Measurements from ENCODE around the gene PSAPL1.
"Not testable (repeated sequence)": the region's sequence is repeated elsewhere in the genome, so short reads cannot be mapped to it uniquely, and the experiment has no call there.

PSAPL1 gene

DNA sequence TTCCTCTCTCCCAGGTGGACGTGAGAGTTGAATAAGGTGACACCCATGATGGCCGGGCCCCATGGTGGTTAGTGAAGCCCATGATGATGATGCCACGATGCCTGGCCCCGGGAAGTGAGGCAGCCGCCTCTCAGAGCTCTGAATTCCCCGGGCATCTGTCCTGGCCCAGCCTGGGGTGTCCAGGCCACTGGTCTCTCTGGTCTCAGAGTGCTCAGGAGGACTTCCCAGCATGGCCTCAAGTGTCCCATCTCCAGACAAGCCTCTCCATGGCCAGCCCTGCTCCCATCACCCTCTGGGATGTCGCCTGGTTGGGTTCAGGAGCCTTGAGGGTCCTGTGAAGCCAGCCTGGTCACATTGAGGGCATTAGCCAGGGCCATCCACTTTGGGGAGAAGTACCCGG lies 24.7 kb upstream of the PSAPL1 start:
- DNase-seq (ENCODE audit: low read depth in 2 of 2): no peak

DNA sequence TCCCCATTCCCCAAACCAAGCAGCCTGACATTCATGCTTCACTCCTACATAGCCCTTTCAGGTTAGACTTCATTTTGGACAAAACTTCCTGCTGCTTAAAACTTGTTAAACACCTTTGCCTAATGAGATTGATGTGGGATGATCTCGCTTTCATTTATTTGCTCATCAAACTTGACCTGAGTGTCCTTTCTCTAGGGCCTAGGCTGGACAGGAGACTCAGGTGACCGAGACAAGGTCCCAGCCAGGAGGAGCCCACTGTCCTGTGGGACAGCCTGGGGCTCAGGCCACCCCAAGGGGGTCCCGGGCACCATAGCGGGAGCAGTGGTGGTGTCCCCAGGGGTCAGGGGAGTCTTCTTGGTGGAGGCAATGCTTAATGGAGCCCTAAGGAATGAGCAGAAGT lies 23.7 kb upstream of the PSAPL1 start:
- DNase-seq (ENCODE audit: low read depth in 2 of 2): no peak

DNA sequence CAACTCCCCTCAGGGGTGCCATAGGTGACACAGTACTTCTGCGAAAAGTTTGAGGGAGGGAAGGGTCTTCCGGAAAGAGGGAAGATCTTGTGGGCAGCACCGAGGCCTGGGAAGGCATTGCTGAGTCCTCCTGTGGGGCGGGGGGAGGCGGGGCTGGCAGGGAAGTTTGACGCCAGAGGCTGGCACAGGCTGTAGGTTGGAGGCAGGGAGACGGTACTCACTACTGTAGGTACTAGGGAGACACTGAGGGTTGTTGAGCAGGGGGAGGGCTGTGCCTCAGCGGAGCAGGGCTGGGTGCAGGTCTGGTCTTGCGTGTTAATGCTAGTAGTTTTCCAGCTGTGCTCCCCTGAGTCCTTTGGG lies 23.3 kb upstream of the PSAPL1 start:
- DNase-seq (ENCODE audit: low read depth in 2 of 2): no peak

DNA sequence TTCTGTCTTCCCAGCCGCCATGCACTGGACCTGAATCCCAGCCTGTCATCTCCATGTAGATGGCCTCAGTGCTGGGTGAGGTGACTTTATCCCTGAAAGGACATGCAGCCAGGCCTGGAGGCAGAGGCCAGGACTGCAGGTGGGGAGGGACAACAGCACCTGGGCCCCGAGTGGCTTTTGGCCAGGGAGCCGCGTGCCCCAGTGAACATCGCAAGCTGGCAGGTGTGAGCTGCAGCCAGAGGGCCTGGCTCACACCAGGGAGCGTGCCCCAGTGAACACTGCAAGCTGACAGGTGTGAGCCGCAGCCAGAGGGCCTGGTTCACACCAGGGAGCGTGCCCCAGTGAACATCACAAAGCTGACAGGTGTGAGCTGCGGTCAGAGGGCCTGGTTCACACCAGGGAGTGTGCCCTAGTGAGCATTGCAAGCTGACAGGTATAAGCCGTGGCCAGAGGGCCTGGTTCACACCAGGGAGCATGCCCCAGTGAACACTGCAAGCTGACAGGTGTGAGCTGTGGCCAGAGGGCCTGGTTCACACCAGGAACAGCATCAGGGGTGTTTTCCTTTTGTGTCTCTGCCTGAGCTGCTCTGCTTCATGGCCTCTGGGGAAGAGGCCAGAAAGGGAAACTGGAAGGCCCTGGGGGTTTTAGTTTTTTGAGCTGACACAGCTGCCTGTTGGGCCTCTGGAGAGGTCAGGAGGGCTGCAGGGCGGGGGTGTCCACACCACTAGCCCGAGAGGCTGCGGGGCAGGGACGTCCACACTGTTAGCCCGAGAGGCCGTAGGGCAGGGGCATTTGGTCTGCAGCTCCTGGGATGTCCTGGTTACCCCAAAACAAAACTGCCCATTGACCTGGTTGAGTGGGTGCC lies 22.7 kb upstream of the PSAPL1 start:
- no peak for DNase-seq (ENCODE audit: low read depth in 2 of 2)

DNA sequence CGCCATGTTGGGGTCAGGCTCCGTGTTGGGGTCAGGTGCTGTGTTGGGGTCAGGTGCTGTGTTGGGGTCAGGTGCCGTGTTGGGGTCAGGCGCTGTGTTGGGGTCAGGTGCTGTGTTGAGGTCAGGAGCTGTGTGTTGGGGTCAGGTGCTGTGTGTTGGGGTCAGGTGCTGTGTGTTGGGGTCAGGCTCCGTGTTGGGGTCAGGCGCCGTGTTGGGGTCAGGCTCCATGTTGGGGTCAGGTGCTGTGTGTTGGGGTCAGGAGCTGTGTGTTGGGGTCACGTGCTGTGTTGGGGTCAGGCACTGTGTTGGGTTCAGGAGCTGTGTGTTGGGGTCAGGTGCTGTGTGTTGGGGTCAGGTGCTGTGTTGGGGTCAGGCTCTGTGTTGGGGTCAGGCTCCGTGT lies 18.1 kb upstream of the PSAPL1 start:
- not testable (repeated sequence) for DNase-seq (ENCODE audit: low read depth in 2 of 2)

DNA sequence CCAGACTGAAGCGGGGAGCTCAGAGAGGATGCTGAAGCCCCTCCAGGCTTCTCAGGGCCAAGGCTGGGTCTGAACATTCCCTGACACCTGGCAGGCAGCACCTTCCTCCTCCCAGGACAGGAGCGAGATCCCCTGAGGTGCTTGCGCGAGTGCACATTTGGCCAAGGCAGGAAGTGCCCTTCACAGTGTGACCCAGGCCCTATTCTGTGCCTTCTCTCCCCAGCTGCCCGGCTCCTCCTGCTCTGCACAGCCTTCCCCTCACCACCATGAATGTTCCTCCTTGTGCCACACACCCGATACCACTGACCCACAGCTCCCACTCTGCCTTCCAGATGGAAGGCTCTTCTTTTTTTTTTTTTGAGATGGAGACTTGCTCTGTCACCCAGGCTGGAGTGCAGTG lies 17.1 kb upstream of the PSAPL1 start:
- no peak for DNase-seq (ENCODE audit: low read depth in 2 of 2)

DNA sequence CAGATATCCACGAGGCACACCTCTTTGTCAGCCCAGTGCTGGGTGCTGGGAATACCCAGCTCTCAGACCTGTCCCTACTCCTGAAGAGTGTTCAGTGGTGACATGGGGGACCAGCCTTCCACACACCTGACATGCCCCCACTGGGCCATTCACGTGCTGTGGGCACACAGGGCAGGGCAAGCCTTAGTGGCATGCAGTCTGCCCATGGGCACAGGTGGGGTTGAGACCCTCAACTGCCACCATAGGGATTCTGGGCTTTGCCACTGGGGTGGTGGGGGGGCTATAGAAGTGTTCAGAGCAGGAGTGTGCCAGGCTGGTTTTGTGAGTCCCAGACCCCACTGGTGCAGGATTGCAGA lies 16.7 kb upstream of the PSAPL1 start:
- no peak for DNase-seq (ENCODE audit: low read depth in 2 of 2)

DNA sequence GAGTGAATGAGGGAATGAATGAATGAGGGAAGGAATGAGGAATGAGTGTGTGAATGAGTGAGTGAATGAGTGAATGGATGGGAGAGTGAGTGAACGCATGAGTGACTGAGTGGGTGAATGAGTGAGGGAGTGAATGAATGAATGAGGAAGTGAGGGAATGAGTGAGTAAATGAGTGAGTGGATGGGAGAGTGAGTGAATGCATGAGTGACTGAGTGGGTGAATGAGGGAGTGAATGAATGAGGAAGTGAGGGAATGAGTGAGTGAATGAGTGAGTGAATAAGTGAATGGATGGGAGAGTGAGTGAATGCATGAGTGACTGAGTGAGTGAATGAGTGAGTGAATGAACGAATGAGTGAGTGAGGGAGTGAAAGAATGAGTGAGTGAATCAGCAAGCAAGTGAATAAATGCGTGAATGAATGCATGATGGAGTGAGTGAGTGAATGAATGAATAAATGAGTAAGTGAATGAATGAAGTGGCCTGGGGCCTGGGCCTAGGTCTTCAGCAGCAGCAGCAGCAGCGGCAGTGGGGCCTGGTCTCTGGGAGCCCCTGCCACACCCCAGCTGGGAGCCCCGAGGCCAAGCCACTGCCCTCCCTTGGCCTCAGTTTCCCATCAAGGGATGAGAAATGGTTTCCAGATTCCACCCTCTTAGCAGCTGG lies 16.2 kb upstream of the PSAPL1 start:
- DNase-seq (ENCODE audit: low read depth in 2 of 2): no peak

DNA sequence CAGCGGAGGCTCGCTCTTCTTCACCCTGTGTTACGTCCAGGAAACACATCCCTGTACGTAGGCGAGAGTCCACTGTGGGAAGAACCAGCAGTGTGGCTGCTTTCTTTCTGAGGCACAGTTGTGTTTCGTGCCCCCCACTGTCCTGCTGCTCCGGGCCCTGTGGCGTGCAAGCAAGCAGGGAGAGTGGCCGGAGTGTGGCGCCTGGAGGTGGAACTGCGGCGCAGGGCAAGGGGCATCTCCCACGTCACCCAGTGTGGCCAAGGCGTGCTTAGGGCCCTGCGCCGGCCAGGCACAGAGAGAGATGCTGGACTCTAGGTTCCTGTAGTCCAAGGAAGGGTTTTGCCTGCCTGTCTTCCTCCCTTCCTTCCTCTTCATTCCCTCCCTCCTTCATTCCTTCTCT lies 13.3 kb upstream of the PSAPL1 start:
- no peak for DNase-seq (ENCODE audit: low read depth in 2 of 2)

DNA sequence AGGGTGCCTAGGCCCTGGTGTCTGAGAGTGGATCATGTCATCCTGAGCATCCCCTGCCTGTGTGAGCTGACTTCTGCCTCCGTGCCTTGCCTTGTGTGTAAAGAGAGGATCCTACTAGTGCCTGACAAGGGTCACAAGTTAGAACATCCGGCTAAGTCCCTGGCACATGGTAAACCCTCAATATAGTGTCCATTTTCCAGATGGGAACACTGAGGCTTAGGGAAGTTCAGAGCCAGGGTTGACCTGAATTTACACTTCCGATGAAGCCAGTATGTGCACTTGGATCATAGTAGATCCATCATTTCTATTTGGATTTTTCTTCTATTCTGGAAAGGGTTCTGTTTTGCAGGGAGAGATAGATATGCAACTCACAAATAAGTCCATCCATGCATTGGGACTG lies 12.5 kb upstream of the PSAPL1 start:
- DNase-seq (ENCODE audit: low read depth in 2 of 2): no peak

DNA sequence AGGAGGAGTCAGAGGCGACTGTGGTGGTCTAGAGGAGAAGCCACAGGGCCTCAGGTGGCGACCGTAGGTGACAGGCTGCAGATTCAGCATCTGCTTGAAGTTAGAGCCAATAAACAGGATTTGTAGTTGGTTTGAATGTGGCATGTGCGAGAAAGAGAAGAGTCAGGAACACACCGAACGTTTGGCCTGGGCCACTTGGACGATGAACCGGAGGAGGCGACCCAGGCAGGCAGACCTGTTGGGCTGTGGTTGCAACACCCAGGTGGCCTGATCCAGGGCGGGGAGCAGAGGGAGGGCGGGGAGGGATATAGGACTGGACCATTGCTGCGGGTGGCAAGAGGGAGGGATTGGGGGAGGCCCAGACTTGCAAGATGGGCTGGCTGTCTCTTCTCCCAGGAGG lies 10.0 kb upstream of the PSAPL1 start:
- no peak for DNase-seq (ENCODE audit: low read depth in 2 of 2)

DNA sequence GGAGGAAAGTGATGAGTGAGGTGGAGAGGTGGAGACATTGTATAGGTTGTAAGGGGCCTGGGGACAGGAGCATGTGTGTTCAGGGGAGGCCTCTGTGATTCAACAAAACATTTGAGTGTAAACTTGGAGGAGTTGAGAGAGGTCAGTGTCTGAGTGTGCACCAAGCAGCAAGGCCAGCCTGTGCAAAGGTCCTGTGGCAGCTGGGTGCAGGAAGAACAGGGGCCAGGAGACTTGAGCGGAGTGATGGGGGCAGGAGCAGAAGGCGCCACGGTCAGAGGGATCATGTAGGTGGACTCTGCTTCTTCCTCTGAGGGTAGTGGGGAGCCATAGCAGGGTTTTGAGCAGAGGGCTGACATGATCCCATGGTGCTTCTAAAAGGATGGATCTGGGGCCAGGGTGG lies 9.6 kb upstream of the PSAPL1 start:
- DNase-seq (ENCODE audit: low read depth in 2 of 2): no peak

DNA sequence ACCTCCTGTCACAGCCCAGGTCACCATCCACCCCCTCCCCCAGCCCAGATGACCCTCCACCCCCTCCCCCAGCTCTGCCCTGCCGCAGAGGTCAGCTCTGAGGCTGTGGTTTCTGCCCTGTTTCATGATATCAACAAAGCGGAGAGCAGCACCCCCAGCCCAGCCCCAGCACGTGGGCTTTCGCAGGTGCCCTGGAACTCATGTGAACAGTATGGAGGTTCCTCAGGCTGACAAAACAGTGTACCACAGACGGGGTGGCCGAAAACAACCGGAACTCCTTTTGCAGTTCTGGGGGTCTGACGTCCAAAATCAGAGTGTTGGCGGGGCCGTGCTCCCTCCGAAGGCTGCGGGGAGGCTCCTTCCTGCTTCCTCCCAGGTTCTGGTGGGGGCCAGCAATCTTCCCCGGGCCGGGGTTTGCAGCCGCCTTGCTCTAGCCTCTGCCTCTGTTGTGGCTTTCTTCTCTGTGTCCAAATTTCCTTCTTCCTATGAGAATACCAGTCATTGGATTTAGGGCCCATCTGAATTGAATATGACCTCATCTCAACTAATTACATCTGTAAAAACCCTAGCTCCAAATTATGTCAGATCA lies 7.9 kb upstream of the PSAPL1 start:
- DNase-seq (ENCODE audit: low read depth in 2 of 2): no peak

DNA sequence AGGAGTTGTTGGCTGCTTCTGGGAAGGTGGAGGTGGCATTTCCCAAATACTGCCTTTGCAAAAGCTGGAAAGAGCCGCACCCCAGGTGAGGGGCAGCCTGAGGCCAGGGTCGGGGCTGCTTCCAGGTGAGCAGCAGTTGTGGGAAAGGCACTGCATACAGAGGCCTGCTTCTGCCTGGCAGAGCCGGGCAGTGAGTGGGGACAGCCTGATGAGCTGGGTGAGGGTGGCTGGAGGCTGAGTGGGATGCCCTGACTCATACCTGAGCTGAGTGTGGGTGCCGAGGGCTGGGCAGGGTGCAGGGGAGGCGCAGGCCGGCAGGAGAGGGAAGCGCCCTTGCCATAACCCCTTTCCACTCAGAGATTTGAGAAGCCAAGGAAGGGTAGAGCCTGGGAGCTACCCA lies 6.5 kb upstream of the PSAPL1 start:
- DNase-seq (ENCODE audit: low read depth in 2 of 2): no peak

DNA sequence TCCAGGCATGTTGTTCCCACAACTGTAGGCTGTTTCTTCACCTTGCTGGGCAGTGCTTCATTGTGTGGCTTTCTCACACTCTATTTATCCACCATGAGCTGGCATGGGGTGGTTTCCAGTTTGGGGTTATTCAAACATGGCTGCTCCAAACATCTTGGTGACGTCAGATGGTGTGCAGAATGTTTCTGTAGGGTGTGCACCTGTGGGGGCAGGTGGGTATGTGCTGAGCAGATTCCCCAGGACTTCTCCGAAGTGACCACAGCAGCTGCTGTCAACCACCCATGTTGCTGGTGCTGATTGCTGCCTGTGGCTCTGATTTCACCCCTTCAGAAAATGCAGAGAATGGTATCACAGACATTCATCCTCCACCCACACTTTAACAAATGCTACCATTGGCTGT lies 5.0 kb upstream of the PSAPL1 start:
- no peak for DNase-seq (ENCODE audit: low read depth in 2 of 2)

DNA sequence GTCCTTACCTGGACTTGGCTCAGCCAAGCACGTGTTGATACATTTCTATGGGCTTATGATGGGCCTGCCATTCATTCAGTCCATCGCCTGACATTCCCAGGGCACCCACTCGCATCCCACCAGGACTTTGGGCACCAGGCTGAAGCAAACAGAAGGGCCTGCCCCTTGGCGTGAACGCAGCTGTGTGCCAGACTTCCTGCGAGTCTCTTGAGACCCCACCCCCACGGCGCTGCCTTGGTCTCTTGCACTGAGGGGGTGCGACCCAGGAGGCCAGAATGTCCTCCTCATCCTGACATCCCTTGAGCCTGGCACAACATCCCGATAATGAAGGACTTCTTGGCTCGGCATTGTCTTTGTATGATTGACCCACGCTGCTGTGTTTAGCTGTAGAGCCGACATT lies 1.5 kb upstream of the PSAPL1 start:
- DNase-seq (ENCODE audit: low read depth in 2 of 2): no peak

DNA sequence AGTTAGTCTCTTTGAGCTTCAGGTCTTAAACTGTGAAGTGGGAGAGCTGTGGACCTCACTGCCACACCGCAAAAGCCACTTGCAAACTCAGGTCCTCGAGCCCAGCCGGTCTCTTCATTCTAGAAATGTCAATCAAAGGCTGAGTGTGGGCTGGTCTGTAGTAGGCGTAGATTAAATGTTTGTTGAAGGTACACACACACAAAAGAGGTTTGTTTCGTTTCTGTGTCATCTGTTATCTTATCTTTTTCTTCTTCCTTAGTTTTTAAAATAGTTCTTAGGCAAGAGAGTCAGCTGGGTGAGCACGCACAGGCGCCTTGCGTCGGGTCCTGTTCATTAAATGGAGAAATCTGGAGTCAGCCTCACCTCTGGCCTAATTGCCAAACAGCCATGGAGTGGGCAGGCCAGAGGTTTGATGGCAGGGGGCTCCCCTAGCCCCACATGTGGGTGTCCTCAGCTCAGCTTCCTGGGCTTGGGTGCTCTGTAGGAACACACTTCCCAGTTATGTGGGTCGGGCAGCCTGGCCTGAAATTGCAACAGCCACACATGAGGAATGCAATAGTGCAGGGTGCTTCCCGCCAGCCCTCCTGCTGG lies 836 bp upstream of the PSAPL1 start:
- no peak for DNase-seq (ENCODE audit: low read depth in 2 of 2)

DNA sequence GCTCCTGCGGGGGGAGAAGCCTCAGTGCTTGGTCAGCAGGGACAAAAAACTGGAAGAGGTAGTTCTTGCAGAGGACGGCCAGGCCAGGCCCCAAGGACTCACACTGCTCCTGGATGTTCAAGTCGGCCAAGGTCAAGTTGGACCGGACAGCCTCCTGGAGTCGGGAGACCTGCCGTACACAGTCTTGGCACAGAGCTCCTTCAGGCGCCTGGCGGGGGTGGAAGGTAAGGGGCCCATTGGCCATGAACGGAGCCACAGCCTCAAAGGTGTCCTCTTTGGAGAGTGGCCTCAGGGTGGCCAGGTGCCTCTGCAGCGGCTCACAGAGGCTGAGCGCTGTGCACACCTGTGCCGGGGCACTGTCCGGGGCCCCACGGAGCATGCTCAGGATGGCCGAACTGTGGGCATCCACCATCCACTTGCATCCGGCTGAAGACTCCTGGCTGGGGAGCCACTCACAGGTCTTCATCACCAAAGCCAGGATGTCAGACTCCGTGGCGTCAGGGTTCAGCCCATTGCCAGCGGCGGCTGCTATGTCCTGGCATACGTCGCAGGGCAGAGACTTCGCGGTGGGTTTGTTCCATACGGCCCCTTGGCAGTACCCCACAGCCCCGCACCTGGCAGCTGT lies 477 bp downstream of the PSAPL1 start:
- no peak for DNase-seq (ENCODE audit: low read depth in 2 of 2)

DNA sequence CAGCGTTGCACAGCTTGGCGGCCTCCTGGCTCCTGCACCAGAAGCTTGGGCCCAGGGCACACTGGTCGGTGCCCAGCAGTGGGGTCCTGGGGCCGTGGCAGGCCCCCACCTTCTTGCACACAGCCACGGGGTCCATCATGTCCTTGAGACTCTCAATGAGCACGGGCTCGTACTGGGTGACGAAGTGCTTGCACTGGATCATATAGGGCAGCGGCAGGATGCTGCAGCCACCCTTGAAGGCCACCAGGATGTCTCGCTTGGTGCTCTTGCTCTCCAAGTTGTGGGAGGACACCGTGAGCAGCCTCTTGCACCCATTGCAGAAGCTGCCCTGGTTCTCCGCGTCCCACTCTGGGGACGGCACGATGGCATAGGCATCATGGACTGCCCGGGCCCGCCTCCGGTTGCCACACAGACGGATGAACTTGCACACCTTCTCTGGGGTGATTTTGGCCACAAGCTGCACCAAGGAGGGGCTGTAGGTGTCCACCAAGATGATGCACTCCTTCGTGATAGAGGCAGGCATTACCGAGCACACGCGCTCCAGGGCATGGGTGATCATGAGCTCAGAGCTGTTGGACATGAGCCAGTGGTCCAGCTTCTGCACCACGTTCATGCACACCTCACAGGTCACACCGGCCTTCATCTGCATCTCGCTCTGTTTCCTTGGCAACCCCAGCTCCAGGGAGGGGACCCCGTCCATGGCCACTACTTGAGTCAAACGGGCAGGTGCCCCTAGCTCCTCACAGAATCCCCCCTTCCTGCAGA lies 1.2 kb downstream of the PSAPL1 start:
- DNase-seq (ENCODE audit: low read depth in 2 of 2): no peak

DNA sequence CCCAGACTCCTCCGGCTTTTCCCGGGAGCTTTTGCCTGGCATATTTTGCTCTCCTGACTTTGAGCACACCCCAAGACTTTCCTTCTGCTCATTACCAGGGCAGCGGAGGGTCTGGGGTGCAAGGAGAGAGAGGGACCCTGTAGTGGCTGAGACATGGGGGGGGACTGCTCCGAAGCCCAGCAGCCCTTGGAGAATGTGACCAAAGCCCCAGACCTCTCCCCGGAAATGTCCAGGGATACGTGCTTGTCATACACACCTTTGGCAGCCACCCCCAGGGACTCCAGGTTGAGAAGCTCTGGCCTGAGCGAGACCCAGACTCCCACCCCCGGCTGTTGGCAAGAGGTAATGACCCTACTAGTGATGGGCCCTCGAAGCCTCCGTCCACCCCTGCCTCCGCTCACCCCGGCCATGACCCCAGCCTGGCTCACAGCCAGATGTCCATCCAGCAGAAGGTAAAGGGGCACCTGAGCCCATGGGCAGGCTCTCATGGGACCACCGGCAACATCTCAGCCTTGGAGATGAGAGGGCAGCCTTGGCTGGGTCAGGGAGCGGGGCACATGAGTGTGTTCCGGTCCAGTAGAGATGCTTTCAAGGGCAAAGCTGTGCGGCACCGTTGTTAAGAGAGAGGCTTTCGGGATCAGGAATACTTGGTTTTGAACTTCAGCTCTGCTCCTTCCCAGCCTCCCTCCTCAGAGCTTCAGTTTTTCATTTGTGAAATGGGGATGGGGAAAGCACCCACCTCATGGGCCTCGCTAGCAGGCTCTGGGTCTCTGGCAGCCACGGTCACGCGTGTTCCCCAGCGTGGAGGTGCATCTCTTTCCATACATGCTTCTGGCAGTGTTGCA lies 2.0 kb downstream of the PSAPL1 start:
- DNase-seq (ENCODE audit: low read depth in 2 of 2): no peak

All from stimulated activated CD4-positive, alpha-beta T cell treated with anti-CD3 and anti-CD28 coated beads, Interleukin-4, amount 100 ng/mL, for 48 hours (primary cell).